Activated CD4-positive, alpha-beta T cell treated with anti-CD3 and anti-CD28 coated beads for 1 hour (primary cell): ENCODE data around the gene ADGRD1.

ENCODE experiments used
- DNase-seq: peaks from one replicate; pipeline ENCODE4 v3.0.0-alpha.2; 2020

ADGRD1 gene

DNA sequence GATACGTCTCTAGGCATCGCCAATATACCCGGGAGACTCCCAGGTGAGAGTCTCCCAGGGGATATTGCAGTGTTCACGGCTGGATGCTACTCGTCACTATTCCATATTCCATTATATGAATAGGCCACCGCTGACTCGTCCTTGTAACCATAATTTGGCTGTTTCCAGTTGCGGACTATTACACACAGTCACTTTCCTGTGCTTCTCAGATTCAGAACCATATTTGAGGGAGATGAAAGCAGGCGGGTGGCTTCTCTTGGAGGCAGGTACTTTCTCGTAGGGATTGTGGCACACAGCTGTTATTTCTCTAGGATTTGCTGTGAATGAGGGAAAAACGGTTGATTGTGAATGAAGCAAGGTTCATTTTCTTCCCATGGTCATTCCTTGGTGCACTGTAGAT, 73.0 kb downstream of the ADGRD1 start:
- DNase-seq, result no peak

GRCh38 chr12:131027264-131027663, 73.6 kb downstream of the ADGRD1 start:
- no peak for DNase-seq

DNA sequence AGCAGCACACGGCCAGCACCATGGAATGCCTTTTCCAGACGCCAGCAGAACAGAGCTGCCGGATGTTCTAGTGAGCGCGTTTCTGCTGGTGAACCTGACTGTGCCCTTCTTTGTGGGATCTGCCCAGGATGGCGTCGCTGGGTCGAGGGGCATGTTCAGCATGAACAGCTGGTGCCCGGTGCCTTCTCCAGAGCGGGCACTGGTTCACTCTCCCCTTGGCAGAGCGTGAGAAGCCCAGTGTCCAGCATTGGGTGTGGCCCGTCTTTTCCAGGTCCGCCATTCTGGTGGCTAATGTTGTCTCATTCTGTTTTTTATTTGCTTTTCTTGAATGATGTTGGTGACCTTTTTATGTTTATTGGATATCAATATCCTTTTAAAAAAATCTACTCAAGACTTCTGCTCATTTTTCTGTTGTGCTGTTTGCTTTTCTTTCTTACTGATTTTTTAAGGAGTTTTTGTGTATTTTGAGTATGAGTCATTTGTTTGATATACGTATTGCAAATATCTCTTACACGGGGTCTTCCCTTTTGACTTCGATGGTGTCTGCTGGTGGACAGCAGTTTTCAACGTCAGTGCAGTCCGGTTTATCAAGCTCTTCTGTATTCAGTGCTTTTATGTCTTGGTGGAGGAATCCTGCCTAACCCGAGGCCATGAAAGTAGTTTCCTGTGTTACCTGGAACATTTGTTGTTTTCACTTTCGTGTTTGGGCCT, 74.3 kb downstream of the ADGRD1 start:
- no peak for DNase-seq

DNA sequence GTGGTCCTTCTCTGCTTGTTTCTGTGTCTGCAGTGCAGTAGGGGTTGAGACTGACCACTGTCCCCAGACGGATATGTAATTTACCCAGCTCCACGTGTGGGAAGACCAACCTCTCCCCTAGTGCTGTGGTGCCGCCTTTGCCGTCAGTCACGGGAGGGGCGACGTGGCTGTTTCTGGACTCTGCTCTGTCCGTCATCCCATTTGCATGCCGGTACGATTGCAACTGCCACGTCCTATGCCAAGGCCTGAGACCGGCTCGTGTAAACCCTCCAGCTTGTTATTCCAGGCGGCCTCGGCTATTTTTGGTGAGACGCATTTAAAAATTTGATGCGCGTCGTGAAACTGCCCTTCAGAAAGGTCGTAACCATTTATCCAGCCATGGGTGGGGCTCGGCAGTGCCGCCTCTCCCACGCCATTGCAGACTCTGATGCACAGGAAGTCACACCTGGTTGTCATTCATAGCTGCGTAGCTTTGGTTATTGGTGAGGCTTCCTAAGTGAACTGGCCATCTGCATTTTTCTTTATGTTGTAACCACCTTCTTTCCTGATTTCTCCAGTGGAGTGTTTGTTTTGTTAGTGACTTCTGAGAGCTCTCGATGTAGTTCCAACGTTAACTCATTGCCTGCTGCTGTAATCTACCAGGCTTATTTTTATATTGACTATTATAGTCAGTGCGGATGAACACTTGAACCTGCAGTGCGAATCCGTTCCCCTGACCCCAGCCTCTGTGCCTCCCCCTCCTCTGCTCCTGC, 75.1 kb downstream of the ADGRD1 start:
- no peak for DNase-seq

DNA sequence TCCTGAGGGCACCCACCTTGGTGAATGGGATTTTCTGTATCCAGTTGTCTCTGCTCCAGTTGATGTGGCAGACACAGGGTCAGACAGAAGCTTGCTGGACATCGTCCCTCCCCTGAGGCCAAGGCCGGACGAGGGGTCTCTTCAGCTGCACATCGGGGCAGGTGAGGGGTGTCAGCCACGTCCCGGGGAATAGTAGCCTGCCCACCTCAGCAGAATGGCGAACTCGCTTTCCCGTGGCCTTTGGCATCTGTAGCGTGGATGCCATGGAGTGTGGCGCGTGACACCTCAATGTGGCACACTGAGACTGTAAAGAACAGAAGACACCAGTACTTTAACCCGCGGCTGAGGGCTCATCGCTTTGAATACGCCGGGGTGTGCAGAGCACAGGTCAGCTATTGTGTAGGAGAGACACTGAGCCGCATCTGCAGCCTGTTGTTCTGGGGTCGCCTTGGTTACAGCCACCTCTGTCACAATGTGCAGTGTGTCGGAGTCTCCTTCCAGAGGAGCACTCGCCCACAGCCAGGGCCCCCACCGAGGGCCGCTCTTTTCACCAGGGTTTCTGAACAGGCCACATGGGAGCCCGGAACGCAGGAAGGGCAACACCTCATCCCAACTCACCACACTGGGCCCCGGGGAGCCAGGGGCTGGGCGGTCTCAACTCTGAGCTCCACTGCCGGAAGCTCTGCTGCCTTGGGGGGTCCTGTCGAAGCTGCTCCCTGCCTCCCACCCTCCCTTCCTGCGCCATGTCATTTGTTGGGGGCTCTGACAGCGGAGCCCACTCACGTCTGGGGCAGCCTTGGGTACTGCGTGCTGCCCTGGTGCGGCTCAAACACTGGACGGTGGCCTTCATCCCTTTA, 77.0 kb downstream of the ADGRD1 start:
- no peak for DNase-seq

GRCh38 chr12:131032082-131032750, 78.5 kb downstream of the ADGRD1 start:
- DNase-seq, result no peak

DNA sequence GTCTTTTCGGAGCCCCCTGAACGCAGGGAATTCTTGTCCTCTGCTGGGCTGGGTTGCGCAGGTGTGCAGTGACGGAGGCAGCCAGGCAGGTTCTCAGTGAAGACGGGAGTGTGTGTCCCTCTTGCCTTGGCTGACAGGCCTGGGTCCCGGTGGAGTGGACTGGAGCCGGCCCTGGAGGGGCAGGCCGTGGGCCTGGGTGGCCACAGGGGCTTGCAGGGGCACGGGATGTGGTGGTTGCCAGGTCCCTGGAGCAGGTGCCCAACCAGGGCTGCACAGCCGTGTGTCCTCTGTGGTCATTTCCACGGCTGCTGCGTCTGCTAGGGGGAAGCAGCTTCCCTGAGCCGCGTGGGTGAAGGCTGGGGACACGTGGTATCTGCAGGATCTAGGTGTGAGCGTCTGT, 79.8 kb downstream of the ADGRD1 start:
- no peak for DNase-seq

DNA sequence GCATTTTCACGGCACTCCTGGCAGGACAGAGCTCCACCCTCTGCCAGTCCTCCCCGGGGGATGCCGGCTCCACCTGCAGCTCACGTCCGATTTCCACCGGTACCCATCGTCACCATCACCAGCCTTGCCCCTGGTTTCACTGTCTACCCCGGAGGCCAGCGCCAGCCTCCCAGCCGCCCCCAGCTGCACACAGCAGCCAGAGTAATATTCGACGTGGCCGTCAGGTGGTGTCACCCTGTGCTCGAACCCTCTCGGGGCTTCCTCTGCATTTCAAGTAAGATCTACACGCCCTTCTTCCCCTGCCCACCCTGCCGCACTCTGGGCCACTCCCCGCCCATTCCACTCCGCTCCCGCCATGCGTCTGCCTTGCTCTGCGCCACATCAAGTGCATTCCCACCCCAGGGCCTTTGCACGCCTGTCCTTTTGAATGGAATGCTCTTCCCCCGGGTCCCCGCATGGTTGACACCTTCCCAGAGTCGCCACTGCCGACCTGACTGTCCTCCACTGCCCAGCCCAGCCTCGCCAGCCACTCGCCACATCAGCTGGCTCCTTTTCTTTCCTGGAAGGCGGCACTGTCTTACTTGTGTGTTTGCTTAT, 80.3 kb downstream of the ADGRD1 start:
- DNase-seq, result no peak

DNA sequence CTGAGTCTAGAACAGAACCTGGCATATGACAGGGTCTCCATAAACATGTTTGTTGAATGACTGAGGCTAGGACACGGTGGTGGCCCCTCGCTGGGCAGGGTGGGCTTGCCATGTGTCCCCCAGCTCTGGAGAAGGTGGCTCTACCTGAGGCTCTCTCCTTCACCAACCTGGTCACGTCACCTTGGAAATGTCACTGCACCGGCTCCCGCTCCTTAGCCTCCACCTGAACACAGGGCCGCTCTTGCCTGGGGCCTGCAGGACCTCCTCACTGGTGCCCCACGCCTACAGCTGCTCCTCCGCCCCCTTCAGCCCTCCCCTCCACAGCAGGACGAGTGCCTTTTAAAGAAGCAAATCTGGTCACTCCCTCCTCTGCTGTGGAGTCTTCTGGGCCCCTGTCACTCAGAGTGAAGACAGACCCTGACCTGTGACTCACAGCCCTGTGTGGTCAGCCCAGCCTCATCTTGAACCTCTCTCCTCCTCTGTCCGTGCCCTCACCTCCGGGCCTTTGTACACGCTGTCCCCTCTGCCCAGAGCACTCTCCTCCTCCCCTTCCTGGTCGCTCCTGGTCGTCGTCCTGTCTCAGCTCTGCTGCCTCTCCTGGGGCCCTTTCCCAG, 81.0 kb downstream of the ADGRD1 start:
- no peak for DNase-seq

DNA sequence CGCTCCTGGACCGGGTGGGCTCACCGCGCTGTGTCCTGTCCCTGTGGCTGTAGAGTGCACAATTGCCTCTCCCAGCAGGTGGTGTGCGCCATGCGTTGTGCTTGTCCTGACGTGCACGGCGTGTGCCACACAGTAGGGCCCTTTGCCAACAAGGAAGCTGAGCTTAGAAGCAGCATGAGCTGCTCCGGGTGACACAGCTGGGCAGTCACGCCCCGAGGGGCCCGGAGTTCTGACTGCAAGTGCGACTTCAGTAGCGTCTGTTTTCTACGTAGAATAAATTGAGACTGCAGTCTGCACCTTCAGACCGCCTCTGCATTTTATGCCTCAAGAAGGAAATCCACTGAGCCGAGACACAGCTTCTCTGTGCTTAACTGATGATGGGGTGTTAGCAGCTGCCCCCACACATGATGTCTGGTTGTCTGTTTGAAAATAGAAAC, 81.6 kb downstream of the ADGRD1 start:
- DNase-seq, result no peak

GRCh38 chr12:131038159-131038558, 84.5 kb downstream of the ADGRD1 start:
- DNase-seq, result no peak

DNA sequence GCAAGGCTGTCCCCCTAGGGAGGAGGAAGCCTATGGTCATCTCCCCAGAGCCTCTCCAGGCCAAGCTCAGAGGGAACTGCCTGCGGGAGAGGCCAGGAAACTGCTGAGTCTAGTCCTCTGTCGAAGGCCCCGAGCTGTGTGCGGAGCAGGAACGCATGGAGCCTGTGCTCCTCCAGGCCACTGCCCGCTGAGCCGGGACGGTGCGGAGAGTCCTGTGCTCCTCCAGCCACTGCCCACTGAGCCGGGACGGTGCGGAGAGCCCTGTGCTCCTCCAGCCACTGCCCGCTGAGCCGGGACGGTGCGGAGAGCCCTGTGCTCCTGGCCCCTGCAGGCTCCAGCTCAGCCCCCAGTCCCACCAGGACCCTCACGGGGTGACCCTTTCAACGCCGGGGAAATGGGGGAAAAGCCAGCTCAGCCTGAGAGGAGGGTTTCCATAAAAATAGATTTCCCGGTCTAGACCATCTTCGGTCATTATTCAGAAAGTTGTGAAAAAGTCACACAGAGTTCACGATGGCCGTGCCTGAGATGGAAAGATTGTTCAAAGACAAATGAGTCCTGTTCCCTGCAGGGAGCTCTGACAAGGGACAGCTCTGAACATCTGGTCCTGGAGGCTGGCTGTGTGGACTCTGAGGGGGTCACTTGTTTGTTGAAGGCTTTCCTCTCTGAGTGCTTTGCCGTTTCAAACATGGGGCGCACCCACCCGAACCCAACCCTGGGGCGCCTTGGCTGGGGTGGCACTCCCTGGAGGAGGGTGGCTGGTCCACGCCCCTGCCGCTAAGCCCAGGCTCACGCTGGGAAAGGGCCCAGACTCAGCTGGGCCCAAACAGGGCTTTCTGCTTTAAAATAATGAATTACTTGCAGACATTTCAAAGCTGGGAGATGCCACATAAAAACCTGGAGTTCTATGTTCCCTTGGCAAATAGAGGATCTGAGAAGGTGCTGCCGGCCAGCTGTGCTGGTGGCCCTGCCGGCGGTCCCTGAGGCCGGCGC, 85.5 kb downstream of the ADGRD1 start:
- no peak for DNase-seq

GRCh38 chr12:131040491-131040890, 86.8 kb downstream of the ADGRD1 start:
- no peak for DNase-seq

DNA sequence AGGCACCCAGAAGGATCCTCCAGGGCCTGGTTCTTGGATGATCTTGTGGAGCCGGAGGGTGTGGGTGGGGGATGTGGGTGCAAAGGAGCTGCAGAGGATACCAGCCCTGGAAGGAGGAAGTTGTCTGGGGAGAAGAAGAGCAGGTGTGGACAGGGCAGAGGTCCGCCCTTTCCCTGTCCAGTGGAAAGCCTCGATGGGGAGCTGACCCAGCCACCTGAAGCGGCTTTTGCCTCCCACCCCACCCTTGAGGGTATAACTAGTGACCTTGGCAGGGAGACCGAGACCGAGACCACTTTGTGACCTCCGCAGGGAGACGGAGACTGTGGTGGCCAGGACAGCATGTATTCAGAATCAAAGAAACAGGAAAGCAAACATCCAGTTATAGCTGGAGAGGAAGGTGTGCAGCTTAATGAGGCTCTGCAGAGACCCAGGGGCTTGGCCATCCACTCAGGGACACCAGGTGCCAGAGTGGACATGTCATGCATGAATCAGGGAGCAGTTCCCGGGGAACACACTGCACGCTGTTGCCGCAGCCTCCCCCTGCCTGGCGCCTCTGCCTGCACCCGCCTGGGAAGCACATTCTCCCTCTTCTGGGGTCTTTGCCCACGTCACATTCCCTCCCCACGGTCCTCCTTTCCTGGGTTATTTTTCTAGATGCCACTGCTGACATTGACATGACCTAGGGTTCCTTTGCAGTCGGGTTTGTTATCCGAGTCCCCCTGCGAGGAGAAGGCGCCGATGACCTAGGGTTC, 87.7 kb downstream of the ADGRD1 start:
- DNase-seq, result no peak

DNA sequence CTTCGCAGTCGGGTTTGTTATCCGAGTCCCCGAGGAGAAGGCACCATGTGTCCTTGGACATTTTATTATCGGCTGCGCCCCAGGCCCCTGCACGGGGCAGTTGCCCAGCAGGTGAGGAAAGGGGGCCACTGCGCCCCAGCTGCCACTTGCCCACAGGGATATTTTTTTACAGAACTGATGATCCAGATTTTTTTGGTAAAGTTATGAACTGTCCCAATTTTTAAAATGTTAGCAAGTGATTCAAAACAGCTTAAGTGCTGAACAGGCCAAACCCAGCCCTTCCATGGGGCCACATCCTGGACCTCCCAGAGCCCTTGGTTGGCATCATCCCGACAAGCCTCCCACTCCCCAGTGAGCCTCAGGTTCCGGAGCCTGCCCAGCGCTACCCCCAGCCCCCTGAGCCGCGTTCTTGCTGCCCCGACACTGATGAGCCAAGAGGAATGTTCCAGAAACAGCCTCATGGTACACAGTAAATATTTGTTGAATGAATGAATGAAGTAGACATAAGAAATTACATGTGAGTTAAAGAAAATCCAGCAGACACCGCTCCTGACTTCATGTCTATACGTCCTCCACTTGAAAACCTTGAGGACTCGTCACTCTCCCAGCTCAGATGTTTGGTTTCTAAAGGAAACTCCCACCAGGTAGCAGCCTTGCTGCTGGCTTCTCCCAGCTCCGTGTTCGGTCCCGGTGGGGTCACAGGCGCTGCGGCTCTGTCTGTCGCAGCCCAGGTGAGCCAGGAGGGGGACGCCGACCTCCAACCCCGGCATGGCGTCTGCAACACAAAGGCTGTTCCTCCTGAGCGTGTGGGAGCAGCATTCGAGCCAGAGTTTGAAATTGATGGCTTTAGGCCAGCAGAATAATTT, 88.5 kb downstream of the ADGRD1 start:
- no peak for DNase-seq

DNA sequence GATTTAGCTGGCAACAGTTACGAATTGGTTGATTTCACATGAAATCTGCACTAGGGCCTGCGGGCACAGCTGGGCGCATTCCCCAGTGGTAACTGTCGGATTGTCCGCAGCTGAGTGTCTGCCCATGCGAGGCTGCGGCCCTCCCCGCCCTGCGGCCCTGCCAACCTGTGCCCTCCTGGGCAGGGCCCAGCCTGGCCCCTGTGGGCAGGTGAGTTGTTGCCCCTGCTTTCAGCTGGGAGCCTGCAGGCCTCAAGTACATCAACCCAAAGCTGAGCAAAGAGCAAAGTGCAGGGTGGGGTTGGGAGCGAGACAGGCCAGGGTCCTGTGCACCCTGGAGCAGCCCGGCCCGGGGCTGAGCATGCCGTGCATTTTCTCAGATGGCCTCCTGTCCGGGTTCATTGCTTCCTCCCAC, 89.1 kb downstream of the ADGRD1 start:
- no peak for DNase-seq

- DNase-seq, result no peak
Observed at GRCh38 chr12:131043401-131043871, 89.7 kb downstream of the ADGRD1 start.

DNA sequence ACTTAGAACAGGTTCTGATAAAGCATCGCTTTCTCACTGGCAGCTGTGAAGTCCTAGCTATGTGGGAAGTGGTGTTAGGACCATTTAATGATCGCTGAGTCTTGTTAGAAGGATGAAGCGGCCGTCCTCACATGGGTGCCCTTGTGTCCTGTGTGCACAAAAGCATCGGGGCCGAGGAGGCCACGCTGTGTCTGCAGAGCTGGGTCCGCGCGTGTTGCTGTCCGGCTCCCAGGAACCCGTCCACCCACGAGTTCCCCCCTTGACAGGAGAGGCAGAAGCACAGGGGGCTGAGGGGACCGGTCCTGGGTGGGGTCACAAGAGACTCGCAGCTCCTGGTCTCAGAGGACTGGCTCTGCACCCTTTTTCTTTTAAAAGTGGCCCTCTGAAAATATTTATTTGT, 90.4 kb downstream of the ADGRD1 start:
- DNase-seq, result no peak
